ENCODE data around the gene OSBPL7.

DNA sequence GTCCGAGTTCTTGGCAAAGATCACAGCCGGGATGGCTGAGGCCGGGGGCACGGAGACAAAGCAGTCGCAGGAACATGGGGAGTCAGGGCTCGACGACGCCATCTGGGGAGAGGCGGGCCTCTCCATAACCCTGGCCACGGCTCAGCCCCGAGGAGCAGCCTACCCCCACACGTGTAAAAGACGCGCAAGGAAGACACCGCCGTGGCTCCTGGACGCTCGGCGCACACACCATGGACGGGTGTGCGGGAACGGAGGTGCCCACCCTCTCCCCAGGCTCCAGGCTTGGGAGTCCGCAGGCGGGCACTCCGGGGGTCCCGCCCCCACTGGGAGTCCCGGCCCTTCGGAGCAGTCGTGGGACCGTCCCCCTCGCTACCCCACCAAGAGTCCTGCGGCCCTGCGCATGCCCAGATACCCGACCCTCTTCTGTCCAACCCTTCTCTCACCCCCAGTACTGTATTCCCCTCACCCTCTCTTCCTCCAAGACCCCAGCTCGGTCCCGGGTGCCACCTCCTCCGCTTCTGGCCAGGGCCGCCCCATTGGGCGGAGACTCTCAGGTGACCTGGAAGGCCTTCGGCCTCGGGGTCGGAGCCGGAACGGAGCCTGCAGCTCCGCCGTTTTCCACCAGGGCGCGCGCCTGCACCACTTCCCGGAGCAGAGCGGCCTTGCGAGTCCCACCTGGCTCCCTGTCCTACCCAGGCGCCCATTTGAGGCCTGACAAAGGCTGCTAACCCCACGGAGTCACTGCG is 19.3 kb upstream of the OSBPL7 start, which contains the start of gene SCRN2:
- peak; percentile 37; the same call in 1 of the 2 replicates for TF ChIP-seq YY1 (IDR thresholded peaks at IDR 0.05; ENCODE audit: low read depth, low read length)
- TF ChIP-seq CTCF (IDR thresholded peaks at IDR 0.05; ENCODE audit: control extremely low read depth in 1 of 3, insufficient read depth in 1 of 3, low read depth in 1 of 3, low read length in 3 of 3), result peak; percentile 90 to 96 (median 90)
- TF ChIP-seq POLR2A (IDR thresholded peaks at IDR 0.05; ENCODE audit: control extremely low read depth in 1 of 2, low read depth in 2 of 2, low read length in 2 of 2), result no peak
- 0 out of 2 replicates have a peak, but pooled peaks have one; percentile 23 for TF ChIP-seq KDM5A (IDR thresholded peaks at IDR 0.05; ENCODE audit: low read length)
- TF ChIP-seq KDM1A (IDR thresholded peaks at IDR 0.05; ENCODE audit: borderline replicate concordance, low read length), result no peak; the same call in 1 of the 2 replicates
- TF ChIP-seq, protein P1, sequence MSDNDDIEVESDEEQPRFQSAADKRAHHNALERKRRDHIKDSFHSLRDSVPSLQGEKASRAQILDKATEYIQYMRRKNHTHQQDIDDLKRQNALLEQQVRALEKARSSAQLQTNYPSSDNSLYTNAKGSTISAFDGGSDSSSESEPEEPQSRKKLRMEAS (IDR thresholded peaks at IDR 0.05), result peak; percentile 72
- TF ChIP-seq SP1 (IDR thresholded peaks at IDR 0.05; ENCODE audit: low read depth, low read length), result peak; percentile 21; the same call in 1 of the 2 replicates
- TF ChIP-seq POLR2AphosphoS5 (IDR thresholded peaks at IDR 0.05; ENCODE audit: low read depth, low read length), result no peak
- no peak for TF ChIP-seq SUZ12 (IDR thresholded peaks at IDR 0.05; ENCODE audit: low read length)
